ENCODE data around the gene TNNT2. TPM values are rescaled to one million over a fixed set of nuclear protein-coding genes. Genes with fewer than 3 reads are reported as not detected.

The TNNT2 gene
- total and polyA plus RNA-seq, 5 experiments from 2014 or later, result not detected

Other genes starting within 250 kb of the TNNT2 start
- 10 to 100 TPM; 23.7 to 26.9 TPM for gene TMEM9, start 223.2 kb downstream of the TNNT2 start, total RNA-seq
- 10 to 100 TPM; 30.6 to 43.2 (median 40.9) TPM for gene TMEM9, start 223.2 kb downstream of the TNNT2 start, polyA plus RNA-seq
- gene IGFN1, start 186.9 kb downstream of the TNNT2 start, total RNA-seq, result not detected
- gene IGFN1, start 186.9 kb downstream of the TNNT2 start, polyA plus RNA-seq, result not detected
- gene PKP1, start 94.2 kb downstream of the TNNT2 start, total RNA-seq, result not detected
- gene PKP1, start 94.2 kb downstream of the TNNT2 start, polyA plus RNA-seq, result not detected
- gene LAD1, start 21.6 kb upstream of the TNNT2 start, total RNA-seq, result not detected
- not detected for gene LAD1, start 21.6 kb upstream of the TNNT2 start, polyA plus RNA-seq
- gene TNNI1, start 44.0 kb upstream of the TNNT2 start, total RNA-seq, result not detected
- gene TNNI1, start 44.0 kb upstream of the TNNT2 start, polyA plus RNA-seq, result not detected
- gene PHLDA3, start 91.5 kb upstream of the TNNT2 start, total RNA-seq, result under 1 TPM; 0.55 to 0.60 TPM
- not detected for gene PHLDA3, start 91.5 kb upstream of the TNNT2 start, polyA plus RNA-seq
- 10 to 100 TPM; 21.8 to 22.4 TPM for gene CSRP1, start 129.4 kb upstream of the TNNT2 start, total RNA-seq
- 10 to 100 TPM; 43.3 to 48.2 (median 46.1) TPM for gene CSRP1, start 129.4 kb upstream of the TNNT2 start, polyA plus RNA-seq
- gene NAV1, start 161.4 kb upstream of the TNNT2 start, total RNA-seq, result 1 to 10 TPM; 2.1 to 3.0 TPM
- gene NAV1, start 161.4 kb upstream of the TNNT2 start, polyA plus RNA-seq, result 1 to 10 TPM in 1 of 3 donors, under 1 TPM in 2; 0.10 to 1.9 (median 0.41) TPM